PC-9 (cell line): ENCODE data around the gene MTUS2. TPM values are rescaled to one million over a fixed set of nuclear protein-coding genes. Genes with fewer than 3 reads are reported as not detected.

Experiments used
- BruUV-seq: library from RNA; stranded (reverse); fragments of 400-500 nt; replicated peaks from 2 replicates; lab custom pipeline; 2021; lab: Mats Ljungman, UMichigan
- CTCF ChIA-PET: fragments of 300-600 bp; sonication (Branson Sonifier 250); formaldehyde crosslinking; loops from one replicate; lab custom pipeline; 2022; ENCODE audit warnings: antibody characterized with exemption; lab: Charles Lee
- POLR2A ChIA-PET: fragments of 300-600 bp; sonication (Branson Sonifier 250); formaldehyde crosslinking; loops from one replicate; lab custom pipeline; 2022; ENCODE audit warnings: antibody characterized with exemption; ENCODE audit not compliant: unreplicated experiment; lab: Charles Lee
- DNase-seq, 2 experiments: peaks; one replicate each; pipeline versions ENCODE4 v3.0.0 to v3.0.0-alpha.2; 2015 to 2022; ENCODE audit warnings: mixed read lengths in 1 of 2
- H2AFZ ChIP-seq: fragments of 200-600 bp; sonication (generic); 2 replicates; pipeline ENCODE4 v1.8.1; 2017; ENCODE audit warnings: antibody characterized with exemption
- H3F3A ChIP-seq: fragments of 200-600 bp; sonication (generic); 2 replicates; pipeline ENCODE4 v1.8.1; 2017; ENCODE audit warnings: antibody characterized with exemption, mild to moderate bottlenecking, low read depth; ENCODE audit not compliant: insufficient read depth
- H3K27ac ChIP-seq: fragments of 200-600 bp; sonication (generic); 2 replicates; pipeline ENCODE4 v1.6.1; 2016; ENCODE audit warnings: mixed run types
- H3K27me3 ChIP-seq: fragments of 200-600 bp; sonication (generic); 2 replicates; pipeline ENCODE4 v1.6.1; 2016; ENCODE audit warnings: low read depth, mixed run types; ENCODE audit not compliant: insufficient read depth
- H3K36me3 ChIP-seq: fragments of 200-600 bp; sonication (generic); 2 replicates; pipeline ENCODE4 v1.6.1; 2016; ENCODE audit warnings: low read depth, mixed run types
- H3K4me1 ChIP-seq: fragments of 200-600 bp; sonication (generic); replicated peaks from 2 replicates; pipeline ENCODE4 v1.6.1; 2016; ENCODE audit warnings: mixed run types; ENCODE audit not compliant: insufficient read depth
- H3K4me2 ChIP-seq: fragments of 200-600 bp; sonication (generic); 2 replicates; pipeline ENCODE4 v1.6.1; 2017; ENCODE audit warnings: mixed run types
- H3K4me3 ChIP-seq: fragments of 200-600 bp; sonication (generic); 2 replicates; pipeline ENCODE4 v1.6.1; 2016; ENCODE audit warnings: mixed run types
- H3K79me2 ChIP-seq: fragments of 200-600 bp; sonication (generic); 2 replicates; pipeline ENCODE4 v1.6.1; 2017; ENCODE audit warnings: low read depth, mixed run types
- H3K9me2 ChIP-seq: fragments of 200-600 bp; sonication (generic); 2 replicates; pipeline ENCODE4 v1.8.1; 2017; ENCODE audit warnings: mild to moderate bottlenecking; ENCODE audit not compliant: insufficient read depth
- H3K9me3 ChIP-seq: fragments of 200-600 bp; sonication (generic); 2 replicates; pipeline ENCODE4 v1.8.1; 2016; ENCODE audit warnings: low read depth; ENCODE audit not compliant: insufficient read depth
- H4K20me1 ChIP-seq: fragments of 200-600 bp; sonication (generic); 2 replicates; pipeline ENCODE4 v1.8.1; 2017; ENCODE audit not compliant: insufficient read depth
- EZH2 ChIP-seq: fragments of 200-600 bp; sonication (generic); IDR thresholded peaks from 2 replicates; pipeline ENCODE4 v1.8.0; 2017; ENCODE audit warnings: antibody characterized with exemption, low read depth
- intact Hi-C: fragments of 100-400 bp; cut with micrococcal nuclease; formaldehyde crosslinking; loops from one replicate; pipeline ENCODE4 v1.10.0; 2022; ENCODE audit not compliant: unreplicated experiment
- total RNA-seq: library from RNA; stranded (reverse); gene quantifications from 2 replicates; pipeline ENCODE4 v1.2.3, GENCODE V29; 2021
- TF ChIP-seq, protein P1 (sequence below): fragments of 200-600 bp; sonication (generic); conservative IDR thresholded peaks from 2 replicates; pipeline ENCODE4 v1.6.1; 2017; ENCODE audit warnings: mixed run types, antibody characterized with exemption, mild to moderate bottlenecking, moderate library complexity

The MTUS2 gene
- total RNA-seq, 1 experiment from 2014 or later, result not detected

DNA sequence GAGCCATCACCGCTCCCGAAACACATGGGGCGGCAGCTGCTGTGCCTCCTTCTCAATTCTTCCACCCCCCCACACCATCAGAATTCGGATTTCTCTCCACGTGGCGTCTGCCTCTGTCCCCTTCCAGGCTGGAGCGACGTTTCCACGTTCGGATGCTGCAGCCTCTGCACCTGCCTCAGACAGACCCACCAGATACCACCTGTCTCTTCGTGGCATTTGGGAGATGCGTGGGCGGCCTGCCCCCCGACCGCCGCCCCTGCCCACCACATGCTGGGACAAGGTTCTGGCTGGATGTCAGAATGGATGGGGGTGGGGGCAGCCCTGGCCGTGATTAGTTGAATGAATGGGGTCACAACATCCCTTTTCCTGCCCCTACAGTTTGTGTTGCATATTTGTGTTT is 685.4 kb downstream of the MTUS2 start:
- Histone ChIP-seq H3F3A (peaks cover 14% of the 10 kb centered on the region; the same call in 1 of the 2 replicates), H3K79me2 (no peaks in the 10 kb centered on the region), H3K27ac (no peak overlapping the region), H2AFZ (no peak overlapping the region), H3K4me1 (no peaks in the 10 kb centered on the region), H4K20me1 (peaks cover 14% of the 10 kb centered on the region), H3K4me3 (no peak overlapping the region), H3K9me2 (no peaks in the 10 kb centered on the region), H3K36me3 (no peaks in the 10 kb centered on the region), H3K9me3 (no peaks in the 10 kb centered on the region), H3K27me3 (peaks cover 4% of the 10 kb centered on the region; the same call in 1 of the 2 replicates), H3K4me2 (no peak overlapping the region)
- no TSS peak for BruUV-seq
- DNase-seq, result no peak
- ChIA-PET CTCF (no interaction called here), POLR2A (no interaction called here)
- TF ChIP-seq, protein P1, sequence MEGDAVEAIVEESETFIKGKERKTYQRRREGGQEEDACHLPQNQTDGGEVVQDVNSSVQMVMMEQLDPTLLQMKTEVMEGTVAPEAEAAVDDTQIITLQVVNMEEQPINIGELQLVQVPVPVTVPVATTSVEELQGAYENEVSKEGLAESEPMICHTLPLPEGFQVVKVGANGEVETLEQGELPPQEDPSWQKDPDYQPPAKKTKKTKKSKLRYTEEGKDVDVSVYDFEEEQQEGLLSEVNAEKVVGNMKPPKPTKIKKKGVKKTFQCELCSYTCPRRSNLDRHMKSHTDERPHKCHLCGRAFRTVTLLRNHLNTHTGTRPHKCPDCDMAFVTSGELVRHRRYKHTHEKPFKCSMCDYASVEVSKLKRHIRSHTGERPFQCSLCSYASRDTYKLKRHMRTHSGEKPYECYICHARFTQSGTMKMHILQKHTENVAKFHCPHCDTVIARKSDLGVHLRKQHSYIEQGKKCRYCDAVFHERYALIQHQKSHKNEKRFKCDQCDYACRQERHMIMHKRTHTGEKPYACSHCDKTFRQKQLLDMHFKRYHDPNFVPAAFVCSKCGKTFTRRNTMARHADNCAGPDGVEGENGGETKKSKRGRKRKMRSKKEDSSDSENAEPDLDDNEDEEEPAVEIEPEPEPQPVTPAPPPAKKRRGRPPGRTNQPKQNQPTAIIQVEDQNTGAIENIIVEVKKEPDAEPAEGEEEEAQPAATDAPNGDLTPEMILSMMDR, result no peak
- no peak for TF ChIP-seq EZH2
- intact Hi-C loops, result loop anchor here (5.0 kb wide), 2 partner anchors 262 to 337 kb away; no protein-coding TSS in a partner anchor

DNA sequence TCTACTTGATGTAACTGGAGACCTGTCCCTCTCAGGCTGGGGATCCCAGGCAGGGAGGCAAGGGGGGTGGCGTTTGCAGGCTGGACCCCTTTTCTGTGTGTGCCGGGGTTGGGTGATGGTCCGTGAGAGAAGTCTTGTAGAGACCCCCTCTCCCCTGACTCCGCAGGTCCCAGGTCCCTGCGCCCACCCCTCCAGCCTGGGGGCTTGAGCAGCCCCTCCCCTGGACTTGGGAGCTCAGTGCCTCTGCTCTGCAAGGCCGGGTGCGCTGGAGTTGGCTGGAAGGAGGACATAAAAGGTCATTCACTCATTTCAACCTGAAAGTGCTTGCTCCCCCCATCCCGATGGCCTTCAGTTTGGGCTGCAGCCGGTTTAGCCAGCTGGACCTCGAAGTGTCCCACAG is 685.8 kb downstream of the MTUS2 start:
- peaks cover 14% of the 10 kb centered on the region; the same call in 1 of the 2 replicates for H3F3A ChIP-seq
- H3K4me2 ChIP-seq, result no peak overlapping the region
- H4K20me1 ChIP-seq, result peaks cover 18% of the 10 kb centered on the region
- no peaks in the 10 kb centered on the region for H3K36me3 ChIP-seq
- CTCF ChIA-PET, result no interaction called here
- no peak for DNase-seq
- TF ChIP-seq, protein P1, result no peak
- no peak for TF ChIP-seq EZH2
- intact Hi-C loops, result loop anchor here (5.0 kb wide), 2 partner anchors 261 to 336 kb away; no protein-coding TSS in a partner anchor
- no peaks in the 10 kb centered on the region for H3K79me2 ChIP-seq
- POLR2A ChIA-PET, result no interaction called here
- no peak overlapping the region for H2AFZ ChIP-seq
- H3K27me3 ChIP-seq, result peaks cover 2% of the 10 kb centered on the region; the same call in 1 of the 2 replicates
- no peaks in the 10 kb centered on the region for H3K9me3 ChIP-seq
- BruUV-seq, result no TSS peak
- H3K4me3 ChIP-seq, result no peak overlapping the region
- H3K9me2 ChIP-seq, result no peaks in the 10 kb centered on the region
- H3K27ac ChIP-seq, result no peak overlapping the region
- no peaks in the 10 kb centered on the region for H3K4me1 ChIP-seq

DNA sequence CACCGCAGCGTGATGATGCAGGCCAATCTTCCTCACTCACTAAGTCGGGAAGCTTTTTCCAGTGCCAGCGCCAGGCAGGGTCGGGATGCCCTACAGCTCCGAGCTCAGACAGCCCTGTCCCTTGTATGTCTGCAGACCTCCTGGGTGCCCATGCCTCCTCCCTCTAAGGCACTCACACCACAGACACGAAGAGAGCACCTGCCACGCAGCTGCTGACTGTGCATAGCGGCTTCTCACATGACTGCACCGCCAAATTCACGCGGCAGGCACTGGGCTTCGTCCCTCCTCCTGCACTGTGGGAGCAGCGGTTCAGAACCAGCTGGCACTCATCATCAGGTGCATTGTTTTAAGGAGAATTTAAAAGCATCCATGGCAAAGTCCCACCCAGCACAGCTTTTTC is 687.2 kb downstream of the MTUS2 start:
- peaks cover 22% of the 10 kb centered on the region for H4K20me1 ChIP-seq
- intact Hi-C loops, result loop anchor here (5.0 kb wide), 2 partner anchors 260 to 335 kb away; no protein-coding TSS in a partner anchor
- ChIA-PET CTCF (interaction anchor here (0.6 kb wide), 1 partner anchor 606 kb away, joined by 3 read pairs; no protein-coding TSS in a partner anchor), POLR2A (no interaction called here)
- H3F3A ChIP-seq, result peaks cover 14% of the 10 kb centered on the region; the same call in 1 of the 2 replicates
- no peaks in the 10 kb centered on the region for H3K4me1 ChIP-seq
- no peaks in the 10 kb centered on the region for H3K27me3 ChIP-seq
- no peak overlapping the region for H2AFZ ChIP-seq
- no peak for TF ChIP-seq EZH2
- TF ChIP-seq, protein P1, result no peak
- H3K9me2 ChIP-seq, result no peaks in the 10 kb centered on the region
- H3K4me2 ChIP-seq, result no peak overlapping the region
- BruUV-seq, result no TSS peak
- H3K9me3 ChIP-seq, result no peaks in the 10 kb centered on the region
- no peak overlapping the region for H3K4me3 ChIP-seq
- H3K79me2 ChIP-seq, result no peaks in the 10 kb centered on the region
- H3K27ac ChIP-seq, result no peak overlapping the region
- DNase-seq, result no peak
- no peaks in the 10 kb centered on the region for H3K36me3 ChIP-seq
